Right lobe of liver (tissue), 4 donors: ENCODE measurements around the gene PCNX4.

ENCODE experiments used
- CTCF ChIP-seq, 4 donors: fragments of 200-600 bp in 3 of 4; fragments of 450-650 bp in 1 of 4; IDR thresholded peaks; one replicate each; pipeline versions ENCODE4 v1.5.1 to v1.8.0; 2016 to 2022; ENCODE audit warnings: antibody characterized with exemption in 4 of 4, mild to moderate bottlenecking in 2 of 4
- POLR2A ChIP-seq: fragments of 450-650 bp; IDR thresholded peaks from one replicate; pipeline ENCODE4 v1.6.1; 2017; ENCODE audit warnings: antibody characterized with exemption, mild to moderate bottlenecking
- donor health status: DM: no; HTN: no; CAD: no.
- donor health status: DM: no; HTN: no; CAD: no.
- donor health status: DM: no; HTN: yes; CAD: no.

- no peak for TF ChIP-seq CTCF (IDR thresholded peaks at IDR 0.05)
- TF ChIP-seq POLR2A: no peak
These were observed 6.0 kb upstream of the PCNX4 start for GRCh38 chr14:60085693-60086092.
